NT2/D1 (cell line): ENCODE measurements around the gene SMARCC2.

Experiments
- YY1 ChIP-seq: IDR thresholded peaks from 2 replicates; pipeline ENCODE4 v1.6.1; 2011; ENCODE audit not compliant: insufficient read length, insufficient read depth
- ZNF274 ChIP-seq: IDR thresholded peaks from 2 replicates; pipeline ENCODE4 v1.6.1; 2011; ENCODE audit warnings: mild to moderate bottlenecking, low read depth, low read length

DNA sequence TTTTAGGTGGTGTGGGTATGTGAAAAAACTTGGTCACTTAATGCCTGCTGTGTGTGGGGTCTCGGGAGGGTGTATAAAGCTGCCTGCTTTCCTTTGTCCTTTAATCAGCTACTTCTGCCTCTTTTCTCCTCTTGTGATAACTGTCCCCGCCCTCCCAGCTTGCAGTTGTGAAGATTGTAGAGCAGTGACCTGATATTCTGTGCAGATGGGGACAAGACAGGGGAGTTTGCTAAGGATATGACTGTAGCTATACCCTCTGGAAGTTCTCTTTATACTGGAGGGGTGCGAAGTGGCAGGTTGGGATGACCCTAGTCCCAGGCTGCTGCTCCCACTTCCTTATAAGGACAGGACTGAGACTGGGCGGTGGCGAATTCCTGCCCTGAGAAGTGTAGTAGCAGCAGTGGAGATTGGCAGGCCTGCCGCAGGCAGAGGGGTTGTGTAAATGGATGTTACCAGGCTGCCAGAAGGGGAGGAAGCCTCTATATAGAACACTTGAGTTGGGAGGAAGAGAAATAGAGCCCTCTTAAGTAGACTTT lies 30.3 kb downstream of the SMARCC2 start:
- TF ChIP-seq YY1, result no peak
- no peak for TF ChIP-seq ZNF274
